Fibroblast of villous mesenchyme (primary cell): ENCODE data around the gene SH3GL1. TPM values are rescaled to one million over a fixed set of nuclear protein-coding genes. Genes with fewer than 3 reads are reported as not detected.

ENCODE experiments used
- DNase-seq: peaks from one replicate; pipeline ENCODE4 v3.0.0-alpha.2; 2010; ENCODE audit warnings: low read depth
- H3K4me3 ChIP-seq: 2 replicates; pipeline ENCODE4 v1.5.1; 2011; ENCODE audit warnings: low read depth, mild to moderate bottlenecking, low read length
- total RNA-seq: library from RNA; depleted of rRNA; stranded (reverse); fragments of >200 nt; gene quantifications from 2 replicates; pipeline ENCODE4 v1.2.3, GENCODE V29; 2012
- TF ChIP-seq, protein P1 (sequence below): IDR thresholded peaks from 2 replicates; pipeline ENCODE4 v1.5.1; 2012; ENCODE audit warnings: low read depth, mild to moderate bottlenecking, low read length; ENCODE audit not compliant: insufficient read depth

The SH3GL1 gene
- total RNA-seq, 1 donor: 65.2 TPM

DNA sequence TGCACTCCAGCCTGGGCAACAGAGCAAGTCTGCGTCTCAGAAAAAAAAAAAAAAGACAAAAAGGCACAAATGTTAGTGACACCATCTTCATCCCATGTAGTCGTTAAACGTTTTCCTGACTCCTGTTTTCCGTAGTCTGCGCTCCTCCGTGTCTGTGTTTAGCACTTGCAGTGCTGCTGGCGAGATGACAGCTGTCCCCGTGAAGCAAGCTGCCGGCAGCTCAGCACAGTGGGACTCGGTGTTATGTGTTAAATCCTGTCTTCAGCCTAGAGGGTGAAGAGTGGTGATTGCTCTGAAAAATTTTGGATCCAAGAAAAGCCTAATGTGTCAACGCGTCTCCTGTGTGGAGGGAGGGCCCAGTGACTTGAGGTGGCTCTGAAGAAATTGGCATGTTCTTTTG lies 38.9 kb upstream of the SH3GL1 start:
- TF ChIP-seq, protein P1, sequence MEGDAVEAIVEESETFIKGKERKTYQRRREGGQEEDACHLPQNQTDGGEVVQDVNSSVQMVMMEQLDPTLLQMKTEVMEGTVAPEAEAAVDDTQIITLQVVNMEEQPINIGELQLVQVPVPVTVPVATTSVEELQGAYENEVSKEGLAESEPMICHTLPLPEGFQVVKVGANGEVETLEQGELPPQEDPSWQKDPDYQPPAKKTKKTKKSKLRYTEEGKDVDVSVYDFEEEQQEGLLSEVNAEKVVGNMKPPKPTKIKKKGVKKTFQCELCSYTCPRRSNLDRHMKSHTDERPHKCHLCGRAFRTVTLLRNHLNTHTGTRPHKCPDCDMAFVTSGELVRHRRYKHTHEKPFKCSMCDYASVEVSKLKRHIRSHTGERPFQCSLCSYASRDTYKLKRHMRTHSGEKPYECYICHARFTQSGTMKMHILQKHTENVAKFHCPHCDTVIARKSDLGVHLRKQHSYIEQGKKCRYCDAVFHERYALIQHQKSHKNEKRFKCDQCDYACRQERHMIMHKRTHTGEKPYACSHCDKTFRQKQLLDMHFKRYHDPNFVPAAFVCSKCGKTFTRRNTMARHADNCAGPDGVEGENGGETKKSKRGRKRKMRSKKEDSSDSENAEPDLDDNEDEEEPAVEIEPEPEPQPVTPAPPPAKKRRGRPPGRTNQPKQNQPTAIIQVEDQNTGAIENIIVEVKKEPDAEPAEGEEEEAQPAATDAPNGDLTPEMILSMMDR: no peak
- H3K4me3 ChIP-seq: no peak overlapping the region
- DNase-seq: no peak

DNA sequence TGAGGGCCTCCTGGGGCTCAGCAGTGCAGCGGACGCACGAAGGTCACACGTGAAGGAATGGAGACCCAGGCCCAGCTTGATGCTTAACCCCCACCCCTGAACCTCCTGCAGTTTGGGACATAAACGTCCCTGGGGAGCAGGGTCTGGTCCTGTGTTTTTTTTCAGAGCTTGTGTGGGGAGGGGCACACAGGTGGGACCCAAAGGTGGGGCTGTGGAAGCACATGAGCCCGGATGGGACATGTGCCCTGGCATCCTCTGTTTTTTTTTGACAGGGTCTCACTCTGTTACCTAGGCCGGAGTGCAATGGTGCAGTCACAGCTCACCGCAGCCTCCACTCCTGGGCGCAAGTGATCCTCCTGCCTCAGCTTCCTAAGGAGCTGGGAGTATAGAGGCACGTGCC lies 36.8 kb upstream of the SH3GL1 start:
- H3K4me3 ChIP-seq: no peak overlapping the region
- TF ChIP-seq, protein P1: no peak
- no peak for DNase-seq

DNA sequence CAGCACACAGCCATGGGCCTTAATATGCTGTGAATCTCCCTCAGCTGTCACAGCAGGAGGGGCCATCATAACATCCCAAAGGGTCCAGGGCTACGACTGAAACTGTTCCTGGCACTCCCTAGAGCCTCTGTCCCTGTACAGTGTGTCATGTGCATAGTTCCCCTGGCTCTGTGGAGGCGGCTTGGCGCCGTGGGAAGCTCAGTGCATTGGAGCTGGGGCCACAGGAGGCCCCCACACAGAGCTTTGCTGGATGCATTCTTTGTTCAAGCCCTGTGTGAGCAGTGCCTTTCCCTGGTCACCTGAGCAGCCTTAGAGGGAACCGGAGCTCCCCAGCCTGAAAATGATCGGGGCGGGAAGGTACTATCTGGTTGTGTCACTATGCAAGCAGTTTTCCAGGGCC lies 35.9 kb upstream of the SH3GL1 start:
- TF ChIP-seq, protein P1: no peak
- H3K4me3 ChIP-seq: no peak overlapping the region
- DNase-seq: no peak

DNA sequence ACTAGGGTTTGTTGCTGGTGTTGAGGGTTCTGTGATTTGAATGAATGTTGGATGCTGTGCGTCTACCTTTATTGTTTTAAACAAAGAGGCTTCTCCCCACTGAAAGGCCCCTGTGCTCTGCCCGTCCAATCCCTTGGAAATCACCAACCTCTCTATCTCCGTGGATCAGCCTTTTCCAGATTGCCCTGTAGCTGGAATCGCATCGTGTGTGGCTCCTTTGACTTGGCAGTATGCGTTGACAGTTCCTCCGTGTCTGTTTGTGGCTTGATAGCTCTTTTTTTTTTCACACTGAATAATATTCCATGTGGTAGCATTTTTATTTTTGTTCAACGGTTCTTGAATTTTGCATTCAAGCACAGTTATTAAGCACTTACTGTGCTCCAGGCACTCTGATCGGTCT lies 34.0 kb upstream of the SH3GL1 start:
- TF ChIP-seq, protein P1: no peak
- DNase-seq: no peak
- H3K4me3 ChIP-seq: no peak overlapping the region

DNA sequence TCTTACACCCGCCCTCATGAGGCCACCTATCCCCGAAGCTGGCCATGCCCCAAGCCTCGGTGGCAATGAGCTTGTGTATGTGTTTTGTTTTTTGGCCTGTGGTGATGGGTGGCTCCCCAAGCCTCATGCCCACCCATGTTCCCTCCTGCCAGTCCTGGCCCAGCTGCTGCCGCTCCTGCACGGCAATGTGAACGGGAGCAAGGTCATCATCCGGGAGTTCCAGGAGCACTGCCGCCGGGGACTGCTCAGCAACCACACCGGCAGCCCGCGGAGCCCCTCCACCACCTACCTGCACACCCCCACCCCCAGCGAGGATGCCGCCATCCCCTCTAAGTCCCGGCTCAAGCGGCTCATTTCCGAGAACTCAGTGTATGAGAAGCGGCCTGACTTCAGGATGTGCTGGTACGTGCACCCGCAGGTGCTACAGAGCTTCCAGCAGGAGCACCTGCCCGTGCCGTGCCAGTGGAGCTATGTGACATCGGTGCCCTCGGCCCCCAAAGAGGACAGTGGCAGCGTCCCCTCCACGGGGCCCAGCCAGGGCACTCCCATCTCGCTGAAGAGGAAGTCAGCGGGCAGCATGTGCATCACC lies 32.7 kb upstream of the SH3GL1 start:
- no peak overlapping the region for H3K4me3 ChIP-seq
- no peak for DNase-seq
- TF ChIP-seq, protein P1: no peak

DNA sequence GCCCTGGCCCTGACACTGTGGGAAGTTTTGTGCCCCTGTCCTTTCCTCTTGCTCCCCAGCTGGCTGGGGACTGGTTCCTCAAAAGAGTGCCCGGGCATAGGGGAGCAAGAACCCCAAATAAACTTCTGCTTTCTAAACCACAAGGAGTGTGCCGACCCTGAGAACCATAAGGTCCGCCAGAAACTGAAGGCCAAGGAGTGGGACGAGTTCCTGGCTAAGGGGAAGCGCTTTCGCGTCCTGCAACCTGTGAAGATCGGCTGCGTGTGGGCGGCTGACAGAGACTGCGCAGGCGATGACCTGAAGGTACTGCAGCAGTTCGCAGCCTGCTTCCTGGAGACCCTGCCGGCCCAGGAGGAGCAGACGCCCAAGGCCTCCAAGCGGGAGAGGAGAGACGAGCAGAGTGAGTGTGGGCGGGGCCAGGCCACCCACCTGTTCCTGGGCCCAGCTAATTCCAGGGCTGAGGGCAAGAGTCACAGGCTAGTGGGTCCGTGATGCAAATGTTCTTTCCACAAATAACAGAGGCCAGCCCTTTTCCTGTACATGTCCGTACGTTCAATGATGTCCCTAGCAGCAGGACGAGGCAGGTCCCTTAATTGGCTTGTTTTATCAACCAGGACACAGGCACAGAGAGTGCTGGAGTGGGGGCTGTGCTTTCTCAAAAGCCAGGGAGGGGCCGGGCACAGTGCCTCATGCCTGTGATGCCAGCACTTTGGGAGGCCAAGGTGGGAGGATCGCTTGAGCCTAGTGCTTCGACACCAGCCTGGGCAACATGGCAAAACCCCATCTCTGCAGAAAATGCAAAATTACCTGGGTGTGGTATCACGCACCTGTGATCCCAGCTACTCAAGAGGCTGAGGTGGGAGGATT lies 31.7 kb upstream of the SH3GL1 start:
- no peak overlapping the region for H3K4me3 ChIP-seq
- TF ChIP-seq, protein P1: no peak
- DNase-seq: no peak
